ENCODE measurements around the gene LIF.
"Not testable (repeated sequence)": the region's sequence is repeated elsewhere in the genome, so short reads cannot be mapped to it uniquely, and the experiment has no call there.

The LIF gene

DNA sequence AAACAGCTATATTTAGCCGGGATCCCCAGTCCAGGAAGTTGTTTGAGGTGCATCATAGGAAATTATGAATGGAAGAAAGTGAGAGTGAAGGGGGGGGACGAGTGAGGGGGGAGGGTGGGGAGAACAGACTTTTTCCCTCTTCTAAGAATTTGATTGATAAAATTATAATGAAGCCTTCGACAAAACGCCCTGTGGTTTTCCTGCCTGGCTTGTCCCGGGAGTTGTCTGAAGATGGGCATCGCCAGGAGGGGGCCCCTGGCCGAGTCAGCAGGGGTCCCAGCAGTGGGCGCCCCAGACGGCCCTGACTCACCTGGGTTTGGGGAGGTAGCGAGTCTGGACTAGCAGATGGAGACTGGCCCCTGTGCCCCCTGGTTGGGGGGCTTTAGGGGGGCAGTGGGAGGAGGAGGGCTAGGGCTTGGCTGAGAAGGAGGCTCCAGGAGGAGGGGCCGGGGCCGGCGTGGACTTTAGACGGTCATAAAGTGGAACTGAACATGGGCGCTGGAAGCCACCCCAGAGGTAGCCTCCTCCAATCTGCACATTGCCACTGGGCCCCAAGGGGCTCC, 336 bp upstream of the LIF start:
- in situ Hi-C loops (cut with HindIII; ENCODE audit: low sequenced_read_pairs), result loop anchor here (10.0 kb wide), 1 partner anchor 62 kb away; no protein-coding TSS in a partner anchor

DNA sequence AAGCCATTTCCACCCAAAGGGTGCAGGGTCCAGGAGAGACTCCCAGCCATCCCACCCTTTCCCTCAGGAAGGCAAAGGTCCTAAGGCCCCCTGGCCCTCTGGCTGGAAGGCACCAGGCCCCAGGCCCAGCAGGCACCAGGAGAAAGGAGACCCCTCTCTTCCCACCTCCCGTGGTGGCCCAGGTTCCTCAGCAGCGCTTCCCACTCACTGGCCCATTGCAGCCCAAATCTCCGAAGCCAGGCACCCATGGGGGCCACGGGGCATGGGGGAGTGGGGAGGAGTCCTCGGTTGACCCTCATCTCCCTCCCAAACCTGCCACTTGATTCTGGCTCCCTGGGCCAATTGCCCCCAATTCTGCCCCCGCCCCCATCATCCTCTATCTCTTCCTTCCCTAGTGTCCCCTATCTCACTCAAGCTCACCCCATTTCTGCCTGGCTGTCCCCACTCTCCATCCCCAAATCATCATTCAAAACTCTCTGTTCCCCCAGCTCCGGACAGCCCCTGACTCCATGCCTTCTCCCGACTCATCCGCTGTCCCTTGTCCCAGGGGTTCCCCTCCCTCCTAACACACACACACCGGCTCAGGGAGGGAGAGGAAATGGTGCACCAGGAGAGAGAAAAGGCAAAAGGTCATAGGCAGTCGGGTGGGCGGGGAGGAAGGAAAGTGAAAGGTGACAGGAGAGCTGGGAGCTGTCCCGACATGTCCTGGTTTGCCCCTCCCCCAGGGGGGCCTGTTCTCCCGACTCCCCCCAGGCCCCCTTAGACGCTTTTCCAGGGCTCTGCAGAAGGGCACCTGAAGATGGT, 1.2 kb downstream of the LIF start:
- in situ Hi-C loops (cut with HindIII; ENCODE audit: low sequenced_read_pairs), result loop anchor here (10.0 kb wide), 1 partner anchor 61 kb away; no protein-coding TSS in a partner anchor

DNA sequence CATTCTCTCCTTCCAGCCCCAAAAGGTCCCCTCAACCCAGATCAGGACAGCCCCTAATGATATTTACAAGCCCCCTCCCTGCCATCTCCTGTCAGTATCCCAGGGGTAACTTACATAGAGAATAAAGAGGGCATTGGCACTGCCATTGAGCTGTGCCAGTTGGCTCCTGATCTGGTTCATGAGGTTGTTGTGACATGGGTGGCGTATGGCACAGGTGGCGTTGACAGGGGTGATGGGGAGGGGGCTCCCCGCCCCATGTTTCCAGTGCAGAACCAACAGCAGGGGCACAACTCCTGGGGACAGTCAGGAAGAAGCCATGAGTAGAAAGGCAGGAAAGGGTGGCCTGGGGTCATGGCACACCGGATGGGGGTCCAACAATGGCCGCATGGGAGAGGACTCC, 1.9 kb downstream of the LIF start:
- in situ Hi-C loops (cut with HindIII; ENCODE audit: low sequenced_read_pairs), result loop anchor here (5.0 to 10.0 kb wide), 2 partner anchors 60 to 107 kb away; no protein-coding TSS in a partner anchor

DNA sequence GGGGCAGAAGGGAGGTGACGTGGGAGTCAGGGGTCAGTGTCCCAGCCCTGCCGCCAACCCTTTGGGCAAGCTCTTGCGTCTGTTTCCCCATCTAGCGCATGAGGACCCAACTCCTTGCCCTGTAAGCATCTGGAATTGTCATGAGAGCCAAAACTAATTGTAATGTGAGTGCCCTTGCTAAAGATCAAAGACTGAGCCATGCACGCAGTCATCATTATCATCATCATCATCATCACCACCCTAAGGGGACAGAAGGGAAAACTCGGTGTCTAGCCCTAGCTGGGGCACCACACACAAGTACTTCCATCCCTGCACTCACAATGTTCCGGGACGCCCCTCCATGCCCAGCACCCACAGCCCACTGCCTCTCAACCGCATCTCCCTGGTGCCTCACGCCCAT, 2.5 kb downstream of the LIF start:
- in situ Hi-C loops (cut with HindIII; ENCODE audit: low sequenced_read_pairs), result loop anchor here (5.0 to 10.0 kb wide), 2 partner anchors 59 to 107 kb away; no protein-coding TSS in a partner anchor

DNA sequence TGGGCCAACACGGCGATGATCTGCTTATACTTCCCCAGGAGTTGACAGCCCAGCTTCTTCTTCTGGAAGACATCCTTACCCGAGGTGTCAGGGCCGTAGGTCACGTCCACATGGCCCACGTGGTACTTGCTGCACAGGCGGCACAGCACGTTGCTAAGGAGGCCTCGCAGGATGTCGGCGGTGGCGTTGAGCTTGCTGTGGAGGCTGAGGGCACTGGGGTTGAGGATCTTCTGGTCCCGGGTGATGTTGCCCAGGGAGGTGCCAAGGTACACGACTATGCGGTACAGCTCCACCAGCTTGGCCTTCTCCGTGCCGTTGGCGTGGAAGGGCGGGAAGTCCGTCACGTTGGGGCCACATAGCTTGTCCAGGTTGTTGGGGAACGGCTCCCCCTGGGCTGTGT, 2.9 kb downstream of the LIF start:
- in situ Hi-C loops (cut with HindIII; ENCODE audit: low sequenced_read_pairs), result loop anchor here (5.0 to 10.0 kb wide), 2 partner anchors 59 to 106 kb away; no protein-coding TSS in a partner anchor

DNA sequence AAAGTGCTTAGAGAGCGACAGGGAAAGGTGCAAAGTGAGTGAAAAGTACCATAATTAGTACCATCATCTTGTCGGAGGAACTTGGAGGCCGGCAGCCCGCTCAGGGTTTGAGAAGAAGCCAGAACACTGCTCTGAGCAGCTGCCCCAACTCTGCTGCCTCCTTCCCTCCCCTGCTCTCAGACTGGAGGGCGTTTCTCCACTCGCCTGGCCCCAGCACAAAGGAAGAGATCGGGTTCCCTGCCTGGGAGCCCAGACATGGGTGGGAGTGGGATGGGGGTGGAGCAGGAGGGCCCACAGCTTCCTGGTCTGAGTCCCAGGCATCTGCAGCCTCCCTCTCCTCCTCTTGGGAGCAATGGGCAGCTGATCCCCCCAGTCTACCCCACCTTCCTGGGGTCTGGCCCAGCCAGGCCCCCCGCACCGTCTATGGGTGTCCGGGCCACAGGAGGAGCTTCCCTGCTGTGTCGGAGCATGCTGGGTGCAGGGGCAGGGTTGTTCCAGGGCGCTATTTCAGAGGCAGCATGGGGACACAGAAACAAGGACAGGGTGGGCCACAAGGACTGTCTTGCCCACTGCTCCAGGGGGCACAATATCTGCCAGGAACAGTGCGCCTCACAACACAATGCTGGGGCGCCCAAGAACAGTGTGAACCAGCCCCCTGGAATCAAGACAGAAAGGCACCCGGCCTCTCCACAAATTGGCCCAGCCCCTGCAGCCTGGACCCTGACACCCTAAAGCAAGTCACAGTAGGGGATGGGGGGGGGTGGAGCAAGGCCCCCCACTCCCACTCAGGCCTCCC, 4.8 kb downstream of the LIF start:
- in situ Hi-C loops (cut with HindIII; ENCODE audit: low sequenced_read_pairs), result loop anchor here (5.0 to 10.0 kb wide), 2 partner anchors 57 to 104 kb away; no protein-coding TSS in a partner anchor

DNA sequence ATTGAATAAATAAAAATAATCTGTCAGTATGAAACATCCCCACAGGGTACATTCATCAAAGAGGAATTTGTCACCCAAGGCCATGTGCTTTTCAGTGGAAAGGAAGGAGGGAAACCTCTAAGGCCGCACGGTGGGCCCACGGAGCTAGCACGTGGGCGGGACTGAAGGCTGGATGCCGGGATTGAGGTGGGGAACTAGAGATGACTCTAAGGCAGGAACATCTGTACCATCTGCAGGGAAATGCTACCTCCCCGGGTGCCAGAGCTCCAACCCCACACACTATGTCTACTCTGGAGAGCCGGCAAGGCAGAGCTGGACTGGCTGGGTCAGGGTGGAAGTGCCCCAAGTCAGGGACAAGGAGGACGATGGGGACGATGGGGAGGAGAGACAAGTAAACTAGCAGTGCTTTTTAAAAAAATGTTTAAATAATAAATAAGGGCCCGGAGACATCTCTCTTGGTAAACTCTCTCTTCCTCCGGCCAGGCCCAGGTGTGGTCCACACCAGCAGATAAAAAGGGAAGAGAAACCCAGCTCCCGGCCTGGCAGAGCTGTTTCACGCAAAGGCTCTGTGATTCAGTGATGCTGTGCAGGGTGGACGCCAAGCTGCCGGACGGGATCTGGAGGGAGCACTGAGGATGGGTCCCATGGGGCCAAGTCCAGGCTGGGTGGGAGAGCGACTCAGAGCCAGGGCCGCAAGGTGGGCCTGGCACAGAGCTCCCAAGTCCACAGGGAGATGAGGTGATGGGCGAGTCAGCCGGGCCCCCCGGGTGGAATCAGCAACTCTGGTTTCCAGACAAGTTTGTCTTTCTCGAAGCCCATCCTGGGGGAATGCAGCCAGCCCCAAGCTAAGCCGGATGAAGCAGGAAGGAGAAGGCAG, 5.8 kb downstream of the LIF start:
- in situ Hi-C loops (cut with HindIII; ENCODE audit: low sequenced_read_pairs), result loop anchor here (5.0 to 10.0 kb wide), 2 partner anchors 56 to 103 kb away; no protein-coding TSS in a partner anchor

DNA sequence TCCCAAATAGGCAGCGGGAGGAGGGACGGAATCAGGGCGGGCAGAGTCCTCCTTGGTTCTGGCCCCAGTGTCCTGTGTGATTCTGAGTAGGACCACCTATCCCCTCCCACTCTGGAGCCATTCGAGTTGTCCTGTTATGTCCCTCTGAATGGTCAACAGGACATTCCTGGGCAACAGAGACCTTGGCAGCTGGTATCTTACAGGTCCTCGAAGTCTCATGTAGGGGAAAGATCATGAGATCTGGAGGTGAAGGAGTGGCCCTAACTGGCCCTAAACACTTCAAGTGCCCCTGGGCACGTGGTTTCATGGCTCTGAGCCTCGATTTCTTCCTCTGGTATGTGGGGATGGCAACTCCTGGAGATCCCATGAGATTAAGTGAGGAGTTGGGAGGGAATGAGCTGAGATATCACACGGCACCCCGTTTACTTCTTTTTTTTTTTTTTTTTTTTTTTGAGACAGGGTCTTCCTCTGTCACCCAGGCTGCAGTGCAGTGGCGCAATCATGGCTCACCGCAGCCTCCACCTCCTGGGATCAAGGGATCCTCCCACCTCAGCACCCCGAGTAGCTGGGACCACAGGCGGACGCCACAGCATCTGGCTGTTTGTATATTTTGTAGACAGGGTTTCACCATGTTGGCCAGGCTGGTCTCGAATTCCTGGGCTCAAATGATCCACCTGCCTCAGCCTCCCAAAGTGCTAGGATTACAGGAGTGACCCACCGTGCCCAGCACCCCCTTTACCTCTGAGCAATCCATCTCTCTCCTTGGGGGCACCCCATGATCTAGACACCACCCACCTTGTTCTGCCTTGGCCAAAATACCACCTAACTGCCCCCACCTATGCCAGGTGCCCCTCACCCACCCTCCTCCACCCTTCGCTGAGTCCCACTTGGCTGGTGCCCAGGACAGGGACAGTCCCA, 6.8 kb downstream of the LIF start:
- in situ Hi-C loops (cut with HindIII; ENCODE audit: low sequenced_read_pairs), result loop anchor here (5.0 to 10.0 kb wide), 2 partner anchors 55 to 102 kb away; no protein-coding TSS in a partner anchor

DNA sequence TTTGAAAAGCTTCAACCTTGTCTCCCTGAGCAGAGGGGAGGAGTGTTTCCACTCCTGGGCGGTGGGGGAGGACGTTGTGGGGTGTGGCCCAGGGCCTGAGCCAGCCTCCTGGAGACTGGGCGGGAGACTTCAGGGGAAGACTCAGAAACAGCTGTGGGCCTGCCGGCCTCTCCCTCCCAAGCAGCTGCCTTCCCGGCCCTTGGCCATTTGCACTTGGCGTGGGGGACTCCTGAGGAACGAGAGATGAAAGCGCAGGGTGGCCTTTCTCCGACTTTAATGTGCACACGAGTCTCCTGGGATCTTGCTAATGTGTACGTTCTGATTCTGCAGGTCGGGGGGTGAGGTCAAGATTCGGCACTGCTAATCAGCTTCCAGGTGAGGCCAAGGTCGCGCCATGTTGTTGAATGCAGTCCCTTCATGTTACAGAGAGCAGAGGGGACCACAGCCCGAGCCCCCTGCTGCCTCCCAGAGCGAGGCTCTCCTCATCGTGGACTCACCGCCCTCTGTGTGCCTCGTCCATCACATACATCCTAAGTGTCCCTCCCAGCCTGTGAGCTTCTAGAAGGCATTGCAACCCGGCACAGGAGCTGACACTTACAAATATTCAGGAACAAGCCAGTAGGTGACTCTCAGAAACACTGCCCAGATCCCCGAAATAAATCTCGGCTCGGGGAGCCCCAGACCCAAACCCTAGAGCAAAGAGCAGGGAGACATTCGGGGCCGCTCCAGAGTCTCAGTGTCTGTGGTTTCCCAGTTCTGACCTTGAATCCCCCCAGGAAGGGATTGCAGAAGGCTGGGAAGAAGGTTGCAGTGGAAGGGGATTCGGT, 7.7 kb downstream of the LIF start:
- in situ Hi-C loops (cut with HindIII; ENCODE audit: low sequenced_read_pairs), result no loop called here

DNA sequence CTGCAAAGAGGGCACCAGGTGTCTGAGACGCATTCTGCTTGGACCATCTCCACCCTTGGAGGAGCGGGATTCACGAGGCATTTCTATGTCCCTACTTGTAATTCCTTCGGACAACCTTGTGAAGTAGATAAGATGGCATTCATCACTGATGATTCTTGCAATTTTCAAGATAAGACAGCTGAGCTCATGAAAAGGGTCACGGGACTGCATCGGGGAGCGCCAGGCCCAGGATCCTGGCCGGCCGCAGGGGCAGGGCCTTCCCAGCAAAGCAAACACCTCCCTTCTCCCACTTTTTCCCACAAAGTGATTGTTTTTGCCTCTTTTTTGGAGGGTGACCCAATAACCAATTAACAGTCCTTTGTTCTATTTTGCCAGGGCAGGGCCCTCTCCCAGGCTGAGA, 8.4 kb downstream of the LIF start:
- in situ Hi-C loops (cut with HindIII; ENCODE audit: low sequenced_read_pairs), result no loop called here

DNA sequence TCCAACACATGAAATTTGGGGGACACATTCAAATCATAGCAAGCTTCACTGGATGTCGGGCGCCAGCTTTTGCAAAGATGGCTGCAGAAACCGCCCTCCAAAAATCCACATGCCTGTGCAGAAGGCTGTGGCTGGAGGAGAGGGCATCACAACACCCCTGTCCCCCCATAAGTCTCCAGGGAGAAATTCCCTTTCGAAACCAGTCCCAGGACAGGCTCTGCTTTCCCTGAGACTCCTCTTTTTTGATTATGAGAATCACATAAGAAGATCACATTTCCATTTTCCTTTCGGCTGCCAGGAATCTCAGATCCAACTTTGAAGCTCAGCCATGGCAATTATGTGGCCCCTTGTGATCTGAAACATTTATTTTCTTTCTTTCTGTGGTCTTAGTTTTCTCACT, 9.7 kb downstream of the LIF start:
- in situ Hi-C loops (cut with HindIII; ENCODE audit: low sequenced_read_pairs), result no loop called here

DNA sequence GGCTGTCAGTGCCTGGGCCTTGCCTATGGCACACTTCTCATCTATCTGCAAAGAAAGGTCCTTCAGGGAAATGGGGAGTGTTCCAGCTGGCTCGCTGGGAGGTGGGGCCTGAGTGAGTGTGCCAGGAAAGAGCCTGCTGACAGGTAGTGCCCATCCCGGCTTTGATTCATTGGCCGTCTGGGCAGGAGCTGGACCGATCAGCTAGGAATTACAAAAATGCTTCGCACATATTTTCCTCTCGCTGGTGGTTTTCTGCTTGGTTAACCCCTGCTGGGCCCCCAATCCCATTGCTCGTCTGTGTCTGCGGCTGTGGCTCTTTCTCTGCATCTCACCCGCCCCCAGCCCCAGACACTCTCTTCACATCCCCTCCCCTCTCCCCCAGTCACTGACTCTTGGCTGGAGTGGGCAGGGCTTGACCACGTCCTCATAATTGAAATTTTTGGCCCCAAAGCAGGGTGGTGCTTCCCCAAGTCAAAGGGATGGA, 10.8 kb downstream of the LIF start:
- in situ Hi-C loops (cut with HindIII; ENCODE audit: low sequenced_read_pairs), result no loop called here

DNA sequence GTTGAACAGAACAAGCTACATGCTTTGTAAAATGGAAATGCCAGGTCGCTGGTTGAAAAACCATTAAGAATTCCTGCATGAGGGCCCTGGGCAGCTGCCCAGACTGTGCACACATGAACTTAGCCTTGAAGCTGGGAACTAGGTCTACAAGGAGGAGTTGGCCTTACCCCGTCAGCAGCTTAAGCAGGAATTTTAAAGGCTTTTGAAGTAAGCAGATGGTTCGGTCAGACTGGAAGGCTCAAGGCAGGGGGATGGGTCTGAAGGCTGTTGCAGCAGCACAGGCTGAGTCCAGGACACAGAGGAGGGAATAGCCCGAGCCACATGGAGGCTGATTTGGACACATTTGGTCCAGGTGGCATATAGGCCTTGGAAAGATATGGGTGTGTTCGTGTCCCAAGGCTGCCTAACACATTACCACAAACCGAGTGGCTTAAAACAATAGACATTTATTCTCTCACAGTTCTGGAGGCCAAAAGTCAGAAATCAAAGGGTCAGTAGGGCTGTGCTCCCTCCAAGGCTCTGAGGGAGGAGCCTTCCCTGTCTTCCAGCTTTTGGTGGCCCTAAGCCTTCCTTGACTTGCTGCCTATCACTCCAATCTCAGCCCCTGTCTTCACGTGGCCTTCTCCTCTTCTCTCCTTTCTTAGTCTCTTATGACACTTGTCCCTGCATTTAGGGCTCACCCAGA, 11.6 kb downstream of the LIF start:
- in situ Hi-C loops (cut with HindIII; ENCODE audit: low sequenced_read_pairs), result no loop called here

DNA sequence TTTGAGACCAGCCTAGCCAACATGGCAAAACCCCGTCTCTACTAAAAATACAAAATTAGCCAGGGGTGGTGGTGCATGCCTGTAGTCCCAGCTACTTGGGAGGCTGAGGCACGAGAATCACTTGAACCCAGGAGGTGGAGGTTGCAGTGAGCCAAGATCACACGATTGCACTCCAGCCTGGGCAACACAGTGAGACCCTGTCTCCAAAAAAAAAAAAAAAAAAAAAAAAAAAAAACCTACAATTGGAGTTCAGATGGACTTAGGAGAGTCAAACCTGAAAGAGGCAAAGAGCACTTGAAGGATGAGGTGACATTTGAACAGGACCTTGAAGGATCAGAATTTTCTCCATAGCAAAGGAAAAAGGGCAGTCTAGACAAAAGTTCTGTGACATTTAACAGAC, 12.2 kb downstream of the LIF start:
- in situ Hi-C loops (cut with HindIII; ENCODE audit: low sequenced_read_pairs), result not testable (repeated sequence)

DNA sequence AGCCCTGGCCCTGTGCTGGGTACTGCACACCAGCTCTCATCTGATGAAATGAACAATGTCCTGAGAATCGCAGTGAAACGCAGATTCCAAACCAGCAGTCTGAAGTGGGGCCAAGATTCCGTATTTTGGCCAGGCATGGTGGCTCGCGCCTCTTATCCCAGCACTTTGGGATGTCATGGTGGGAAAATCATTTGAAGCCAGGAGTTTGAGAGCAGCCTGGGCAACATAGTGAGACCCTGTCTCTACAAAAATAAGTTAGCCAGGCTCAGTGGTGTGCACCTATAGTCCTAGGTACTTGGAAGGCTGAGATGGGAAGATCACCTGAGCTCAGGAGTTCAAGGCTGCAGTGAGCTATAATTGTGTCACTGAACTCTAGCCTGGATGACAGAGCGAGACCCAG, 13.0 kb downstream of the LIF start:
- in situ Hi-C loops (cut with HindIII; ENCODE audit: low sequenced_read_pairs), result no loop called here

DNA sequence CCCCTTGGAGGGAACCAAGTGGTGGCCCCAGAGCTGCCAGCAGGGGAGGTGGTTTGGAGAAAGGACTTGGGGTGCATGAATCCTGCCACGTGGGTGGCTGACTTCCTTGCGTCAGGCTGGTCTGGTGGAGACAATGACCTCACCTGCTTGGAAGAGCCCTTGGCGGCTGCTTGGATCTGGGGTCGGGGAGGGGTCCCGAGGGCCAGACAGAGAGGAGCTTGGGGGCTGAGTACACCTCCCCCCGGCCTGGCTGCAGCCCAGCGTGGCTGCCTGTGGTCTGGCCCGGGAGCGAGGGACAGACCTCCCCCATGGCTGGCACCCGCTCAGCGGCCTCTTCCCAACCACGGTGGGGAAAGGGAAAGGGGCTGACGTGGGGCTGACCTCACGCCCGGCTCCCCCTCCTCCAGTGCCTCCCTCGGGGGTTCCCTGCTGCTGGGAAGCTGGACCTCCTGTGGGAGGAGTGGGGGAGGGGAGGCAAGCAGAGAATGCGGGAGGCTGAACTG, 13.8 kb downstream of the LIF start:
- in situ Hi-C loops (cut with HindIII; ENCODE audit: low sequenced_read_pairs), result no loop called here

DNA sequence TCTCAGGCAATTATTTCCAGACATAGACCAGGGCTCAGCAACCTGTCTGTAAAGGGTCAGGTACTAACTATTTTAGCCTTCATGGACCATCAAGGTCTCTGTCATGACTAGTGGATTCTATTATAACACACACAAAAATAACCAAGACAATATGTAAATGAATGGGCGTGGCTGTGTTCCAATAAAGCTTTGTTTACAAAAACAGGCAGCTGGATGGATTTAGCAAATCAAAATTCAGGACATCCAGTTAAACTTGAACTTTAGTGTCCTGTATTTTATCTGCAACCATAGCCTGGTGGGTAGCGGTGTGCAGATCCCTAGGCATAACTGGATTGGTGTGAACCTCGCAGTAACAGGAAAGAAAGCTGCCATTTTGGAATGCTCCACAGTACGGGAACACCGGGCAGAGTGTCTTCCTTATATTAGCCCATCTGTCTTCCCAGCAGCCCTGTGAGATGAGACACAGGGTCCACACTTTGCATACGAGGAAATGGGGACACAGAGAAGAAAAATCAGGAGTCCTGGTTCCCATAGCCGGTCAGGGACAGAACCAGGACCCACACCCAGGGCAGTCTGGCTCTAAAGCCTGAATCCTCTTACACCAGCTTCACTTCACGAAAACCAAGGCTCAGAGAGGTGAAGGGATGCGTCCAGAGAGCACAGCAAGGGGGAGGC, 15.6 kb downstream of the LIF start:
- in situ Hi-C loops (cut with HindIII; ENCODE audit: low sequenced_read_pairs), result no loop called here
